GM21447 (cell line): Measurements from ENCODE around the gene SLC22A5.
A peak's percentile ranks its signal among the peaks of the same experiment; 100 is the strongest.
"Not testable (repeated sequence)": the region's sequence is repeated elsewhere in the genome, so short reads cannot be mapped to it uniquely, and the experiment has no call there.

Experiments used
- ATAC-seq: cut with Tn5 transposase; IDR thresholded peaks from one replicate; pipeline ENCODE4 v1.9.1; 2021; ENCODE audit not compliant: unreplicated experiment

SLC22A5 gene

DNA sequence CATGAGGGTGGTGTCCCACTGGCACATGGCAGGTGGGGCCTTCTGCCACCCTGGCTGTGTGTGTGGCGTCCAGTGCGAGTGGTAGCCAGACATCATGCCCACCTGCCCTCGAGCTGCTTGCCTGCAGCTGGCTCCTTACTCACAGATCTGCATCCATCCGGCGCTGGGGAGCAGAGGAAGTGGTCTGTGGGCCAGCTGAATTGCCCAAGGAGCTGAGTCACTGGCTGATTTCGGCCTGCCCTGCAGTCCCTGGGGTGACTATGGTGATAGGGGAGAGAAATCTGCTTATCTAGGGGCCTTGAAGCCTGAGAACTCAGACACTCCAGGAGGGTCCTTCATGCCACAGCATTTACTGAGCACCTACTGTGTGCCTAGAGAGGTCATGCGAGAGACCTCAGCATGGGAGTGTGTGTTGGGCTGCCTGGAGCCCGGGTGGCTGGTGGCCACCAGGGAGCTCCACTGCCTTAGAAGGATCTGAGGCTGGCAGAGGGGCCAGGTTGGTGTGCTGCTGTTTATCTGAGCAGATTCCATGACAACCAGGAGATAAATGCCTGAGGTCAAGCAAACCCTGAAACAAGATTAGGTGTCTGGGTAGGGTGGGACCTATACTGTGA is 57.1 kb downstream of the SLC22A5 start:
- ATAC-seq, result peak; percentile 45

- ATAC-seq, result no peak
These were observed 58.0 kb downstream of the SLC22A5 start for GRCh38 chr5:132427281-132428146.

- no peak for ATAC-seq
These were observed 58.6 kb downstream of the SLC22A5 start for GRCh38 chr5:132428147-132428482.

GRCh38 chr5:132428484-132429462 is 59.3 kb downstream of the SLC22A5 start:
- no peak for ATAC-seq

GRCh38 chr5:132429463-132430440 is 60.2 kb downstream of the SLC22A5 start:
- no peak for ATAC-seq

- no peak for ATAC-seq
These were observed 61.2 kb downstream of the SLC22A5 start for GRCh38 chr5:132430746-132431145.

- no peak for ATAC-seq
These were observed 62.1 kb downstream of the SLC22A5 start for GRCh38 chr5:132431632-132432031.

DNA sequence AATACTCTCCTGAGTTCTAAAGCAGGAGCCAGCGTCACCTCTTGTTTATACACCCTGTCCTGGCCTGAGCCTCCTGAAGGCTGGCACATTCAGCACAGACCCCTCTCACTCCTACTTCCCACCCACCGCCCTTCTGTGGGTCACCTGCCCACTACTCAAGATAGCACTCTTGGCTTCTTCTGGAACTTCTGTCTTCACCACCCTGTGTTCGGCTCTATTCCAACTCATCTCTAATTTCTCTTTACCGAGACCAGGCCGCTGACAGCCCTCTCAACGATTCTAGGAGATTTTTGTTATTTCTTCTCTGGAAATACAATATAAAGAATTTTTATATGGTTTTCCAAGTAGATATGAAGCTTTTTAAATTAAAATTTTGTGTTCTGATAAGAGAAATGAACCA is 63.6 kb downstream of the SLC22A5 start:
- ATAC-seq, result no peak

DNA sequence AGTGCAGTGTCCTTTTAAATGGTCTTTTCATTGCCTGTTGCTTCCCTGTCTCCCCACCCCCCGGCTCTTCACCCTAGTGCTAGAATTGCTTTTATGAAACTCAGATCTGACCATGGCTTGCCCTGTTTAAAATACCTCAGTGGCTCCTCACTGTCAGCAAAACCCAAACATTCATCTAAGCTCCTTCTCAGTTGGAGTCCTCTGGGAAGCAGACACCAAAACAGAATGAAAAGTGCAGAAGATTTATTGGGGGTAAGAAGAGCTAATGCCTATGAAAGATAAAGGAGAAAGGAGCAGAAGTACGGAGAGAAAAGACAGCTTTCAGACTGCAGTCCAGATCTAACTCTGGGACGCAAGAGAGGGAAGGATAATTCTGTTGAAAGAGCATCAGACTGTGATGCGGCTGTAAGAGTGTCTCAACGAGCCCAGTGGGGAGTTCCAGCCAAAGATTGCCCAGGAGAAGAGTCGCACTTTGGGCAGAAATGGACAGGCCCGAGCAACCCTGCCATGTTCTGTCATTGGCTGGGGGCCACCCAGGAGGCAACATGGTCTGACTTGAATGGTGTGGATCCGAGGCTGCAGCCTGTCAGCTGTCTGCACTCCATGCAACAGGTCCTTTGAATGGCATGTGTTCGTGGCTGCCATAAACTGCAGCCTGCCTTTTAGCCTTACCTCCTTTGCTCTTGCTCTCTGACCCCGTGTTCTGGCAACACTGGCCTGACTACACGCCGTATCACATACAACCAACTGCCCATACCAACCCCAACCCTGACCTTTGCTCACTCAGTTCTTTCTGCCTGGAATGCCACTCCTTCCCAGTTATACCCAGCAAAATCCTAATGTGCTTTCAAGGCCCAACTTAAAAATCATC is 65.1 kb downstream of the SLC22A5 start:
- ATAC-seq, result no peak

- no peak for ATAC-seq
These were observed 65.9 kb downstream of the SLC22A5 start for GRCh38 chr5:132435447-132435846.

DNA sequence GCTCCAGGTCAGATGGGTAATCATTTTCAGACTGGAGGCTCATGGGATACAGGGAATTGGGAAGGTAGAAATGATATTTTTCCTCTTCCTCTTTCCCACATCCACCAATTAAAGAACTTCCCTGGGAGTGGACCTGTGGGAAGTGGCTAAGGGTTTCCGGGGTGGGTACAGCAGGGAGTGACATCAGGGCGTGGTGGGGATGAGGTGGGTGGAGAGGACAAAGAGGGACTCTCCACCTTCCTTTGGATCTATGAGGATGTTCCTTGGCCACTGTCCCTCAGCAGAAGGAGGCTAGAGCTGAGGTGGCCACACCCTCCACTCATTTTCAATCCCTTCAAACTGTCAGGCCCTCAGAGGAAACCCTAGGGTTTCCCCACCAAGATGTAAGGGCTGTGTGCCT is 66.4 kb downstream of the SLC22A5 start:
- no peak for ATAC-seq

GRCh38 chr5:132436936-132437335 is 67.4 kb downstream of the SLC22A5 start:
- ATAC-seq, result no peak

GRCh38 chr5:132437604-132438266 is 68.2 kb downstream of the SLC22A5 start:
- peak; percentile 80 for ATAC-seq

GRCh38 chr5:132438267-132438645 is 68.7 kb downstream of the SLC22A5 start:
- ATAC-seq, result not testable (repeated sequence)

- no peak for ATAC-seq
These were observed 69.4 kb downstream of the SLC22A5 start for GRCh38 chr5:132438917-132439316.

GRCh38 chr5:132439521-132440089 is 70.1 kb downstream of the SLC22A5 start:
- ATAC-seq, result no peak

GRCh38 chr5:132444061-132444460 is 74.6 kb downstream of the SLC22A5 start:
- ATAC-seq, result no peak
